ENCODE data around the gene CASQ2. TPM values are rescaled to one million over a fixed set of nuclear protein-coding genes. Genes with fewer than 3 reads are reported as not detected.
"Not testable (repeated sequence)": the region's sequence is repeated elsewhere in the genome, so short reads cannot be mapped to it uniquely, and the experiment has no call there.

Gene CASQ2
- total RNA-seq, 1 donor from 2014 or later: not detected

DNA sequence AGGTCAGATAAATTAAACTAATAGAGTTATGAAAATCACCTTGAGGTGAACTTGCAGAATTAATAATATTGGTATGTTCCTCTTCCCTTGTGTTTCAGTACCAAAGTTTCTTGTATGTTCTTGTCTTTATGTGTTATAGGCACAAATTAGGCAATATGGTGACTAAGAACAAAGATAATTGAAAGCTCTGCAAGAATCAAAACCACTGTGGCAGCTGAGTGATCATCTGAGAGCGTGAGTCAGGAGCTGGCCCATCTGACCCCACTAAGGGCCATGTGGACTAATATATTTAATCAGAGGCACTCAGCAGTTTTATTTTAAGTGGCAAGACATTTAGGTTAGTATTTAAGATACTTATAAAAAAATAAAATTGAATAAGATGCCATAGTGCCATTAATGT is 12.8 kb upstream of the CASQ2 start:
- intact Hi-C loops (cut with micrococcal nuclease): no loop called here

GRCh38 chr1:115780655-115781054 is 12.1 kb upstream of the CASQ2 start:
- intact Hi-C loops (cut with micrococcal nuclease): not testable (repeated sequence)

- intact Hi-C loops (cut with micrococcal nuclease): not testable (repeated sequence)
These were observed 10.6 kb upstream of the CASQ2 start for GRCh38 chr1:115779075-115779474.

DNA sequence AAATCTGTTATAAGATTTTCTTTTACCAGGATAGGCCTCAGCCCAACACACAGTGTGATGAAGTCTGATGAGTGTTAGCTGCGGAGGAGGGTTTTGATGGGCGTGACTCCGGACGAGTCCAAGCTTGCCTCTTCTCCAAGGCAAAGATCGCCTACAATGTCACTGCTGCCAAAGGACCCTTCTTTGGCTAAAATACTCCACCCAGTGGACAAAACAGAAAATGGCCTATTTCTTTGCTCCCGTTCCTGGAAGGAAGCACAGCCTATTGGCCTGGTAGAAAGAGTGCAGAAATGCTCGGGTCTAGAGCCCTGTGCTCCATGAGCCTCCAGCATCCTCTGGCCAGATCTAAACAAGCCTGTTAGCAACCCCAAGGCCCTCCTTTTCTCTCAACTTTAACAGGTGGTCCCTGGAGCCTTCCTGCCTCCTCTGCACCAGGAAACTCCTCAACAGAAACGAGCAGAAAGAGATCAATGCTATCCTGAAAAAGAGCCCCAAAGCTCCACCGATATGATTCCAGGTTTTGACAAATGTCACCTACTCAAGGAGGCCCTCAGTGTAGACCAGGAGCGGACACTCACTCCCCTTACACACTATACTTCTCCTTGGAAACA is 3.4 kb upstream of the CASQ2 start:
- intact Hi-C loops (cut with micrococcal nuclease): loop anchor here (1.0 to 5.0 kb wide), 3 partner anchors 55 to 633 kb away; no protein-coding TSS in a partner anchor

DNA sequence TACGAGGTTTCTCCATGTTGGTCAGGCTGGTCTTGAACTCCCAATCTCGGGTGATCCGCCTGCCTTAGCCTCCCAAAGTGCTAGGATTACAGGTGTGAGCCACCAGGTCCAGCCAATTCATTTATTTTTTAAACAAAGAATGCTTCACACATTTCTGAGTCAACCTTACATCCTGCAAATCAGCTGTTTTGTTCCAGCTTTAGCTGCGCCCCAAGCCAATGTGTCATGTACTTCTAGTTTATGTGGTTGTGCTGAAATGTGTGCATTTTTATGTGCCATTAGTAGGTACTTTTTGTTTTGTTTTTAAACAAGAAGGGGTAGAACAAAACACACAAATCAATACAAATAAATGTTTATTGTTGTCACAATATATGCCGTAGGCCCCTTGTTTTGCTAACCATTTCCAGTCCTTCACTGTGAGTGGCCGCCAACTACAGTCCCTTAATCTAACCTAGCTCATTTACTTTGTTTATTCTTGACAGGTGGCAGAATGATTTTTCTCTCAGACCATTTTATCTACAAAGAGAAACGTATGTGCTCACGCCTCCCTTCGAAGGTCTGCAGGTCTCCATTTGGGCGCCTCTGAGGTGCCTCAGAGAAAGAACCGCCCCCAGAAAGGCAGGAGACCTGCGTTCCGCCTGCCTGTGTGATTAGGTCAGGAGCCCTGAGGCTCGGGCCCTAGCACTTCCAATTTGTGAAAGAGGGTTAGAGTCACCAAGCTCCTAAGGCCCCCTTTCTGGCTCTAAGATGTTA is 2.8 kb upstream of the CASQ2 start:
- intact Hi-C loops (cut with micrococcal nuclease): loop anchor here (5.0 kb wide), 1 partner anchor 54 kb away; no protein-coding TSS in a partner anchor

GRCh38 chr1:115767403-115767802 is 1.1 kb downstream of the CASQ2 start:
- intact Hi-C loops (cut with micrococcal nuclease): no loop called here

DNA sequence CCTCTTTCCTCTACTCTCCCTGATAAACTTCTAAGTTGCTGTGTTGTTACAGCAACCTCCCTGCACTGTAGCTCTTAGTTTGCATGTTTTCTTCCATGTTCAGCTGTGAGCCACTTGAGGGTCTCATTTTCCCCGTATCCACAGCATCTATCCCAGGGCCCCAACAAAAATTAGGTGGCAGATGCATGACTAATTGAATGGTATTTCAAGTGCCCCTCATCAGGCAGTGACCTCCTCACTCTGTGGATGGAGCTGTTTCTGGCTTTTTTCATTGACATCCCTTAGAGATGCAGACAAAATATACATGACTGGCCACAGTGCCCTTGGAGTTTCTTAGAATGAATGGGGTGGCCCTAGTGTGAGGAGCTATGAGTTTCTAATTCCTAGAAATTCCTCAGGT is 3.4 kb downstream of the CASQ2 start:
- intact Hi-C loops (cut with micrococcal nuclease): no loop called here

DNA sequence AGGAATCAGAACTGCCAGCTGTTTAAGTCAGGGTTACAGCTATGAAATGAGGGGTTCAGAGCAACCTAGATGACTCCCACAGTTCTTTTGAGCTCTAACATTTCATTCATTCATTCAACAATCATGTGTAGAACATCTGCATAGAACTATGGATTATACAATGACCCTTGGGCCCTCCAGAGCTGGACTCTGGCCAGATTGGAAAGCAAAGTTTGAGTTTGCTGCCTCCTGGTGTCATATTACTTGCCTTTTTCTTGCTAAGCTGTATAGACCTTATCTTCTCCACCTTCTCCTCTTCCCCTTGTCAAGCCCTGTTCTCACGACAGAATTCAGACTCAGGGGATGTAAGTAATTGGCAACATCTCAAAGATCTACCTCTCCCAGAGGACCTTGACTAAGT is 4.0 kb downstream of the CASQ2 start:
- intact Hi-C loops (cut with micrococcal nuclease): no loop called here

DNA sequence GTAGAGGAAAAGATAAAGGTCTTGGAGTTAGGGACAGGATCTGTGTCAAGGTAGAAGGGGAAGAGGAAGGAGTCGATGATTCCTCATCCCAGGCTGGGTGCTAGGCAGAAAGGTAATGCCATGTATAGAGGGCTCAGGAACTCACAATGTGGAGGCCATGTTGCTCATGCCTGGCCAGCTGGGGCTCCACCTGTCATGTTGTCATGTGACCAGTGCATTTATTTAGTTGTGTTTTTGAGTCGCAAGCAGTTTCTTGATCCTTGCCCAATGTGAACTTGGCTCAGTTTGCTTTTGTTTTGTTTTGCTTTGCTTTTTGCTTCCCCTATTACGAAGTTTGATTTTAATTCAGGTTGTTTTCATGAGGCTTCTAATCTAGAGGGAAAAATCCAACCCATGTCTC is 5.7 kb downstream of the CASQ2 start:
- intact Hi-C loops (cut with micrococcal nuclease): no loop called here

GRCh38 chr1:115761601-115762302 is 6.8 kb downstream of the CASQ2 start:
- intact Hi-C loops (cut with micrococcal nuclease): no loop called here

- intact Hi-C loops (cut with micrococcal nuclease): no loop called here
These were observed 10.7 kb downstream of the CASQ2 start for GRCh38 chr1:115757856-115758255.

GRCh38 chr1:115757326-115757725 is 11.2 kb downstream of the CASQ2 start:
- intact Hi-C loops (cut with micrococcal nuclease): no loop called here

DNA sequence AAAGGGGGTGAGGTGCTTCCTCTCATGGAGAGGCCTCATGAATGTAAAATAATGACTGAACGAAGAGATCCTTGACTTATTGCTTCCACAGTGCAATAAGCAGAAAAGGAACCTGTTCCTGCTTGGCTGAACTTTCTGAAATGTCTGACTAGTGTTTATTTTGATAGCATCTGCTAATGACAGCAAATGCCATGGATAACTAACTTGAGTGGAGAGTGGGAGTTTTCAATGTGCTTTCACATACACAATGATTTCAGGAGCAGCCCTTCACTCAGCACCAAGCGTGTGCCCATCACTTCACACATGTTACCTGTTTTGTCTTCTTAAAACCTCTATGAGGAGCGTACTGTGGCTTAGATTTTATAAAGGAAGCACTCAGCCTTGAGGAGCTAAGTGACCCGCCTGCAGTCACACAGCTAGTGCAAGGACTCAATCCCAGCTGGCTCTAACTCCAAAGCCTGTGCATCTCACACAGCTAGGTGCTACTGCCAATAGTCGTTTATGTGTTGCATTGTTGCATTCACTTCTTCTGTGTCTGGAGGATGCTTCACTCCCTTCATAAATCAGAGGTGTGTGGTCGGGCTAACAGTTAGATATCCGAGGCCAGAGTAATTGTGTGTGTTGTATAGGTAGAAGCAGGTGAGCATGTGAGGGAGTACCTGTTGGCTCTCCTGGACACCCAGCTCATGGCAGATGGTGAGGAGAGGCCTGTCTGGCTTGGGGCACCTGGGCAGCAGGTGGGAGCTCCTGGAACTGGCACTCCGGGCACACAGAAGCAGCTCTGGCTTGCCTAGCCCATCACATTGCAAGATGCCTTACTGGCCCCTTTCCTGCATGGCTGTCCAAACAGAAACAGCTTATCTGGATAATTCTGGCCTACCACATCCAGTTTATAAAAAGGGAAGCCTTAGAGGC is 12.8 kb downstream of the CASQ2 start:
- intact Hi-C loops (cut with micrococcal nuclease): no loop called here

DNA sequence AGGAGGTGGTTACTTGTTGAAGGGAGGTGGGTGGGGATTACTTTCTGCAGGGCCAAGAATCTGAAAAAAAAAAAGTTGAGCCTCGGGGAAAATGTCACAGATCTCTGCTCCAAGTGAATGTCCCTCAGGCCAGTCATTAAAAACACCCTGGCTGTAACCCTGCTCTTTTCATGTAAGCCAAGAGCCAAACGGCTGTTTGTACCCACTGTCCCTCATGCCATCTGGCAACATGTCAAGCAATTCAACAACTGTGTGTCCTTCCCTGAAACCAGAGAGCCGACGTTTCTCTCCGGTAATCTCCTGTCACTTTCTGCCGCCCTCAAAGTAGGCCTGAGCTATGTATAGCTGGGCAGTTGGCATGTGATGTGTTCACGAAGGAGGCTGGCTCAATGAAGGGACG is 14.7 kb downstream of the CASQ2 start:
- intact Hi-C loops (cut with micrococcal nuclease): no loop called here

DNA sequence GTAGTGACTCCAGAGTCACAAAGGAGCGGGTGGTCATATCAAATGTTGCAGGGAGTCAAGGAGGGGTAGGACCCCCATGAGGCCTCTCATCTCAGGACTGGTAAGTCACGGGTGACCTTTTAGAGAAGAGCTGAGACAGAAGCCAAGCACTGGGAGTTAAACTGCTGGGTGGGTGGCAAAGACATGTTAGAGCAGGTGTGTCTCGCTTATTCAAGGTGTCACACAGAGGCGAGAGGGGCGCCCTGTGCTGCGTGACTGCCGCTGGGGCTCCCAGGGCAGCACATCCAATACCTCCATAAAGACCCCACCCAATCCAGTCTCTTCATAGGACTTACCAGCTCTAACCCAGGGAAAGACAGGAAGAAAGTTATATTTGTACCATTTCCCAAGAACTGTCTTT is 15.2 kb downstream of the CASQ2 start:
- intact Hi-C loops (cut with micrococcal nuclease): no loop called here

DNA sequence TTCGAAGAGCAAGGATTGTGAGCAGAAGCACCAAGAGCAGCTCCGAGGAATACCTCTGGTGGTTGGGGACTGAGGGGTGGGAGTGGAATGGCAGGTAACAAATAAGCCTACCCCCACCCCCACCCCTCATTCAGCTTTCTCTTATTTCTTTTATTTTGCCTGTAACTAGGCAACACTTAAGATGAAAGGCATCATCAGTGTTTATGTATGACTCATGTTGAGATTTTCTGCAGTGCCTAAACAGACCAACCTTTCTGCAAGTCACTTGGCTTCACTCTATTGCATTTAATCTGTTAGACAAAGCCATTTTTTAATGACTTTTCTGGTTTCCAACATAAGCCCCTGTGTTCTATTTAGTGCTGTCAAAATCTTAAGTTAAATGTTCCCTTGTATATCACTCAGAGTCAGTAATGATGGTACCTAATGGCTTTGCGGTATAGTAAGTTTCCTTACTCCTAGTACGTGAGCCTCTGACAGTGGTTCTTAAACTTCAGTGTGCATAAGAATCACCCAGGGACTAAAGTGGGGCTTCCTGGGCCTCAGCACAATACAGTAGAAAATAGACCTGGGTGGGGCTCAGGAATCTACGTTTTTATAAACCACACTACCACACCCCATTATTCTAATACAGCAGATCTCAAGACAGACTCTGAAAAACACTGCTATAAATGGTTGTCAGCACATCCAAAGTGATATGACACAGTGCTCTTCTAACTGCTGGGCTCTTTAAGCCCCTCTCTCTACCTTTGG is 19.9 kb downstream of the CASQ2 start:
- intact Hi-C loops (cut with micrococcal nuclease): no loop called here

DNA sequence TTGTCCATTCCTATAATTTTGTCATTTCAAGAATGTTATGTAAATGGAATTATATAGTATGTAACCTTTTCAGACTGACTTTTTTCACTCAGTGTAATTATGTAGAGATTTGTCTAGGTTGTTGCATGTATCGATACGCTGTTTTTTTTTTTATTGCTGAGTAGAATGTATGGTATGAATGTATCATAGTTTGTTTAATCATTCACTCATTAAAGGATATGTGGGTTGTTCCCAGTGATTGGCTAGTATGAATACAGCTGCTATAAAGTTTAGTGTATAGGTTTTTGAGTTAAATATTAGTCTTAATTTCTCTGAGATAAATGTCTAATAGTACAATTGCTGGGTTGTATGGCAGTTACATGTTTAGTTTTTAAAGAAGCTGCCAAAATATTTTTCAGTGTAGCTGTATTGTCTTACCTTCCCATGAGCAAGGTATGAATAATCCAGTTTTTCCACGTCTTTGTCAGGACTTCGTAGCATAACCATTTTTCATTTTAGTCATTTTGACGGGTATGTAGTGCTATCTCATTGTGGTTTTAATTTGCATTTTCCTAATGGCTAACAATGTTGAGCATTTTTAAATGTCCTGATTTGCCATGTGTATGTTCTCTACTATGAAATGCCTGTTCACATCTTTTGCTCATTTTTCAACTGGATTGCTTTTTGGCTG is 22.4 kb downstream of the CASQ2 start:
- intact Hi-C loops (cut with micrococcal nuclease): no loop called here

GRCh38 chr1:115744646-115745275 is 23.8 kb downstream of the CASQ2 start:
- intact Hi-C loops (cut with micrococcal nuclease): no loop called here

GRCh38 chr1:115740811-115741210 is 27.7 kb downstream of the CASQ2 start:
- intact Hi-C loops (cut with micrococcal nuclease): no loop called here

- intact Hi-C loops (cut with micrococcal nuclease): no loop called here
These were observed 36.2 kb downstream of the CASQ2 start for GRCh38 chr1:115732316-115732715.

All from T-helper 1 cell treated with Interleukin-12 subunit alpha and Interleukin-12 subunit beta and Interleukin-4 antibody, amounts not matched to agents 30 ng/mL and 1 ng/mL, for 36 hours (primary cell).